BE2C (cell line): ENCODE measurements around the gene MPV17L.
"Not testable (repeated sequence)": the region's sequence is repeated elsewhere in the genome, so short reads cannot be mapped to it uniquely, and the experiment has no call there.

ENCODE experiments used
- DNase-seq: peaks from one replicate; pipeline ENCODE4 v3.0.0-alpha.2; 2020
- H3K27me3 ChIP-seq: fragments of 250-450 bp; sonication (Bioruptor Pico); 2 replicates; pipeline ENCODE4 v1.5.1; 2020; ENCODE audit warnings: mild to moderate bottlenecking
- H3K36me3 ChIP-seq: fragments of 250-450 bp; sonication (Bioruptor Pico); 2 replicates; pipeline ENCODE4 v1.5.1; 2020; ENCODE audit warnings: mild to moderate bottlenecking
- H3K4me1 ChIP-seq: fragments of 250-450 bp; sonication (Bioruptor Pico); 2 replicates; pipeline ENCODE4 v1.5.1; 2020
- H3K4me3 ChIP-seq: 2 replicates; pipeline ENCODE4 v1.5.1; 2011; ENCODE audit warnings: low read depth, low read length
- H3K9me3 ChIP-seq: fragments of 250-450 bp; sonication (Bioruptor Pico); 2 replicates; pipeline ENCODE4 v1.5.1; 2020
- TF ChIP-seq, protein P1 (sequence below): IDR thresholded peaks from 2 replicates; pipeline ENCODE4 v1.5.1; 2012; ENCODE audit warnings: mild to moderate bottlenecking, low read depth, low read length

The MPV17L gene

GRCh38 chr16:15396948-15397594 is 1.5 kb downstream of the MPV17L start:
- Histone ChIP-seq H3K4me3 (no peak overlapping the region), H3K27me3 (no peaks in the 10 kb centered on the region), H3K4me1 (no peaks in the 10 kb centered on the region), H3K9me3 (no peaks in the 10 kb centered on the region), H3K36me3 (no peaks in the 10 kb centered on the region)
- no peak for DNase-seq
- TF ChIP-seq, protein P1, sequence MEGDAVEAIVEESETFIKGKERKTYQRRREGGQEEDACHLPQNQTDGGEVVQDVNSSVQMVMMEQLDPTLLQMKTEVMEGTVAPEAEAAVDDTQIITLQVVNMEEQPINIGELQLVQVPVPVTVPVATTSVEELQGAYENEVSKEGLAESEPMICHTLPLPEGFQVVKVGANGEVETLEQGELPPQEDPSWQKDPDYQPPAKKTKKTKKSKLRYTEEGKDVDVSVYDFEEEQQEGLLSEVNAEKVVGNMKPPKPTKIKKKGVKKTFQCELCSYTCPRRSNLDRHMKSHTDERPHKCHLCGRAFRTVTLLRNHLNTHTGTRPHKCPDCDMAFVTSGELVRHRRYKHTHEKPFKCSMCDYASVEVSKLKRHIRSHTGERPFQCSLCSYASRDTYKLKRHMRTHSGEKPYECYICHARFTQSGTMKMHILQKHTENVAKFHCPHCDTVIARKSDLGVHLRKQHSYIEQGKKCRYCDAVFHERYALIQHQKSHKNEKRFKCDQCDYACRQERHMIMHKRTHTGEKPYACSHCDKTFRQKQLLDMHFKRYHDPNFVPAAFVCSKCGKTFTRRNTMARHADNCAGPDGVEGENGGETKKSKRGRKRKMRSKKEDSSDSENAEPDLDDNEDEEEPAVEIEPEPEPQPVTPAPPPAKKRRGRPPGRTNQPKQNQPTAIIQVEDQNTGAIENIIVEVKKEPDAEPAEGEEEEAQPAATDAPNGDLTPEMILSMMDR, result no peak

DNA sequence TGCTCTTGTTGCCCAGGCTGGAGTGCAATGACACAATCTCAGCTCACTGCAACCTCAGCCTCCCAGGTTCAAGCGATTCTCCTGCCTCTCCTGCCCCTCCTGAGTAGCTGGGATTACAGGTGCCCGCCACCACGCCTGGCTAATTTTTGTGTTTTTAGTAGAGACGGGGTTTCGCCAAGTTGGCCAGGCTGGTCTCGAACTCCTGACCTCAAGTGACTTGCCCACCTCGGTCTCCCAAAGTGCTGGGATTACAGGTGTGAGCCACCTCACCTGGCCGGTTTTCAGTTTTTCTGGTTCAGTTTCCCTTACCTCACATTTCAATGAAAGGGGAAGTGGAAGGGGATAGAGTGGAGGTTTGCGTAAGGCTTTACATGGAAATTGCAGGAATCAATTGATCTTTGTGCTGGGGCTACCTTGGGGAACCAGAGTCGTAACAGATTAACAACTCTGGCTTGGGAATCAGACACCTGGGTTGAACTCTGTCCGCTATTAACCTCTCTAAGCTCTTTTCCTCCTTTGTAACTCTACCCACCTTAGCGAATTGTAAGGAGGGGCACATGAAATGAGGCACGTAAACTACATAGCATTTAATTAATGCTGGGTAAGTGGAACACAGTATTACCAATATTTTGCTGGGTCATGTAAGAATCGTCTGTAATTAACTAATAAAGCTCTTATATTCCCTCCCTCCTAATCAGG is 3.2 kb downstream of the MPV17L start:
- TF ChIP-seq, protein P1, result no peak
- no peaks in the 10 kb centered on the region for H3K27me3 ChIP-seq
- DNase-seq, result no peak
- no peaks in the 10 kb centered on the region for H3K4me1 ChIP-seq
- no peak overlapping the region for H3K4me3 ChIP-seq
- no peaks in the 10 kb centered on the region for H3K36me3 ChIP-seq
- H3K9me3 ChIP-seq, result no peaks in the 10 kb centered on the region

GRCh38 chr16:15399317-15399716 is 3.8 kb downstream of the MPV17L start:
- TF ChIP-seq, protein P1, result no peak
- H3K4me3 ChIP-seq, result no peak overlapping the region
- no peaks in the 10 kb centered on the region for H3K4me1 ChIP-seq
- no peaks in the 10 kb centered on the region for H3K27me3 ChIP-seq
- no peak for DNase-seq
- no peaks in the 10 kb centered on the region for H3K36me3 ChIP-seq
- H3K9me3 ChIP-seq, result no peaks in the 10 kb centered on the region

DNA sequence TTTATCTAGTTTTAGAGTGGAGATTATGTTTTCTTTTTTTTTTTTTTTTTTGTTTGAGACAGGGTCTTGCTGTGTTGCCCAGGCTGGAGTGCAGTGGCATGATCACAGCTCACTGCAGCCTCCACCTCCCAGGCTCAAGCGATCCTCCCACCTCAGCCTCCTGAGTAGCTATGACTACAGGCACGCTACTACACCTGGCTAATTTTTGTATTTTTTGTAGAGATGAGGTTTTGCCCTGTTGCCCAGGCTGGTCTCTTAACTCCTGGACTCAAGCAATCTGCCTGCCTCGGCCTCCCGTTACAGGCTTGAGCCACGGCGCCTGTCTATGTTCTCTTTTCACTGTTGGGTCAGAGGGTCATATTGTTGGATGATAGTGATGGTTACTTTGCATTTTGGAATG is 4.8 kb downstream of the MPV17L start:
- not testable (repeated sequence) for H3K27me3 ChIP-seq, H3K4me1 ChIP-seq, H3K4me3 ChIP-seq, DNase-seq, H3K9me3 ChIP-seq, H3K36me3 ChIP-seq

GRCh38 chr16:15401972-15402371 is 6.4 kb downstream of the MPV17L start:
- no peaks in the 10 kb centered on the region for H3K27me3 ChIP-seq
- no peak overlapping the region for H3K4me3 ChIP-seq
- no peaks in the 10 kb centered on the region for H3K36me3 ChIP-seq
- H3K9me3 ChIP-seq, result no peaks in the 10 kb centered on the region
- TF ChIP-seq, protein P1, result no peak
- H3K4me1 ChIP-seq, result no peaks in the 10 kb centered on the region
- DNase-seq, result no peak

DNA sequence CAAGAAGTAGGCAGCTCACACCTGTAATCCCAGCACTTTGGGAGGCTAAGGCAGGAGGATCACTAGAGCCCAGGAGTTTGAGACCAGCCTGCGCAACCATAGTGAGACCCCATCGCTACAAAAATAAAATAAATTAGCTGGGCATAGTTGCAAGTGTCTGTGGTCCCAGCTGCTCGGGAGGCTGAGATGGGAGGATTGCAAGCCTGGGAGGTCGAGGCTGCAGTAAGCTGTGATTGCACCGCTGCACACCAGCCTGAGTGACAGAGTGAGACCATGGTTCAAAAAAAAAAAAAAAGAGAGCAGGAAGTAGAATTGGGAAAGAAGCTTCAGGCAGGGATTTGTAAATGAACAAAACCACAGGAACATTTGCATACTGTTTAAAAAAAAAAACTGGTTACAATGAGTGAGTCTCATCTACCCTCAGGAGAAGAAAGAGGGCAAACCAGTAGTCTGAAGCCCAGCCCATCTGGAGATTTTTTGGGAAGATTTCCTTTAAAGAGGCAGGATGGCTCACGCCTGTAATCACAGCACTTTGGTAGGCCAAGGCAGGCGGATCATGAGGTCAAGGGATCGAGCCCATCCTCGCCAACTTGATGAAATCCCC is 7.9 kb downstream of the MPV17L start:
- Histone ChIP-seq H3K27me3 (no peaks in the 10 kb centered on the region), H3K4me1 (no peaks in the 10 kb centered on the region), H3K36me3 (no peaks in the 10 kb centered on the region), H3K9me3 (no peaks in the 10 kb centered on the region), H3K4me3 (no peak overlapping the region)
- TF ChIP-seq, protein P1, result no peak
- DNase-seq, result no peak

DNA sequence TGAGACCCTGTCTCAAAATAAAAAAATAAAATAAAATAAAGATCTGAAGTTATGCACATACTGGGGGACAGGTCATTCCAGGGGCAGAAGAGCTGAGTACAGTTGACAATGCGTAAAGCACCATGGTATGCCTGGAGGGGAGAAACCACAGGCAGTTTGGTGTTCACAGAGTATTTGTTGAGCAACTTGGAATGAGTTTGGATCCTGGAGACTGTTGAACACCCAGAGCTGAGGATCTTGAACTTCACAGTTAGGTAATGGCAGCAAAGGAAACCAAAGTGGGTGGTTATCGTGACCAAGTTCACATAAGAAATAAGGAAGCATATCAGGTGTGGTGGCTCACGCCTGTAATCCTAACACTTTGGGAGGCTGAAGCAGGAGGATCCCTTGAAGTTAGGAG is 8.5 kb downstream of the MPV17L start:
- H3K27me3 ChIP-seq, H3K4me1 ChIP-seq, H3K9me3 ChIP-seq, H3K4me3 ChIP-seq, H3K36me3 ChIP-seq, DNase-seq: not testable (repeated sequence)
